Measurements from ENCODE around the gene FILIP1L. TPM values are rescaled to one million over a fixed set of nuclear protein-coding genes. Genes with fewer than 3 reads are reported as not detected.

FILIP1L gene
- total RNA-seq, 1 experiment from 2014 or later: 0.07 TPM

GRCh38 chr3:99863588-99863987 lies 250.7 kb downstream of the FILIP1L start:
- H3K23me2 ChIP-seq (ENCODE audit: insufficient read length, low read depth, low read length, poor library complexity, severe bottlenecking): no peaks in the 10 kb centered on the region
- H3K36me3 Mint-ChIP-seq (ENCODE audit: insufficient read depth in 1 of 3, low read depth in 3 of 3): peaks cover 6 to 9% (median 8%) of the 10 kb centered on the region in 3 experiments; a peak in 6 of 7 replicates
- H3K79me2 ChIP-seq (ENCODE audit: insufficient read depth, low read length): no peaks in the 10 kb centered on the region
- peaks cover 29% of the 10 kb centered on the region for H3K27me3 Mint-ChIP-seq (ENCODE audit: low read depth)
- no peak overlapping the region for H2AK5ac ChIP-seq (ENCODE audit: insufficient read length, low read length)
- H3K56ac ChIP-seq (ENCODE audit: insufficient read length, low read depth, low read length): no peak overlapping the region
- H3K9me3 ChIP-seq (ENCODE audit: control insufficient read depth, low read depth, low read length): no peaks in the 10 kb centered on the region
- H2BK20ac ChIP-seq (ENCODE audit: low read depth, low read length, poor library complexity, severe bottlenecking): no peak overlapping the region
- H3K14ac ChIP-seq (ENCODE audit: insufficient read depth, low read length): no peak overlapping the region
- H3K27me3 ChIP-seq (ENCODE audit: insufficient read depth, low read length): no peaks in the 10 kb centered on the region; the same call in 1 of the 2 replicates
- no peaks in the 10 kb centered on the region for H4K20me1 ChIP-seq (ENCODE audit: control insufficient read depth, insufficient read depth, insufficient read length)
- no peak for DNase-seq
- H3T11ph ChIP-seq (ENCODE audit: low read length): no peak overlapping the region
- no peak overlapping the region for H3K9ac ChIP-seq (ENCODE audit: extremely low read depth, insufficient read length, low read length)
- WGBS (ENCODE audit: extremely low coverage, insufficient read length, low lambda C conversion rate): no CpG with 5 or more reads among the region's 2 CpGs
- H3K27ac ChIP-seq (ENCODE audit: insufficient read length, low read depth, low read length): no peak overlapping the region
- H2BK15ac ChIP-seq (ENCODE audit: low read depth, low read length): no peak overlapping the region
- no peak overlapping the region for H4K8ac ChIP-seq (replicated peaks; ENCODE audit: insufficient read length, low read depth, low read length)
- H4K5ac ChIP-seq (ENCODE audit: insufficient read length, low read depth, low read length): no peak overlapping the region
- H3K18ac ChIP-seq (ENCODE audit: insufficient read length, low read depth, low read length): no peak overlapping the region
- no peak overlapping the region for H3K4me2 ChIP-seq (ENCODE audit: insufficient read depth, insufficient read length, low read length)
- H3K23ac ChIP-seq (ENCODE audit: insufficient read length, low read depth, low read length): no peak overlapping the region
- no peaks in the 10 kb centered on the region for H3K79me1 ChIP-seq (ENCODE audit: insufficient read depth, low read depth, low read length, poor library complexity, severe bottlenecking)
- peaks cover 3% of the 10 kb centered on the region; the same call in 1 of the 2 replicates for H3K4me1 ChIP-seq (ENCODE audit: insufficient read depth, low read length)
- H4K91ac ChIP-seq (ENCODE audit: insufficient read length, low read depth, low read length): no peak overlapping the region
- no peak overlapping the region for H3K27ac Mint-ChIP-seq
- H2BK12ac ChIP-seq (ENCODE audit: insufficient read length, low read depth, low read length): no peak overlapping the region
- H3K9me3 Mint-ChIP-seq: peaks cover 0 to 3% of the 10 kb centered on the region in 2 experiments; a peak in 2 of 5 replicates
- no peak overlapping the region for H2BK120ac ChIP-seq (ENCODE audit: low read depth, low read length, poor library complexity, severe bottlenecking)
- no peak overlapping the region for H3K4ac ChIP-seq (ENCODE audit: low read depth, low read length)
- TF ChIP-seq, protein P1, sequence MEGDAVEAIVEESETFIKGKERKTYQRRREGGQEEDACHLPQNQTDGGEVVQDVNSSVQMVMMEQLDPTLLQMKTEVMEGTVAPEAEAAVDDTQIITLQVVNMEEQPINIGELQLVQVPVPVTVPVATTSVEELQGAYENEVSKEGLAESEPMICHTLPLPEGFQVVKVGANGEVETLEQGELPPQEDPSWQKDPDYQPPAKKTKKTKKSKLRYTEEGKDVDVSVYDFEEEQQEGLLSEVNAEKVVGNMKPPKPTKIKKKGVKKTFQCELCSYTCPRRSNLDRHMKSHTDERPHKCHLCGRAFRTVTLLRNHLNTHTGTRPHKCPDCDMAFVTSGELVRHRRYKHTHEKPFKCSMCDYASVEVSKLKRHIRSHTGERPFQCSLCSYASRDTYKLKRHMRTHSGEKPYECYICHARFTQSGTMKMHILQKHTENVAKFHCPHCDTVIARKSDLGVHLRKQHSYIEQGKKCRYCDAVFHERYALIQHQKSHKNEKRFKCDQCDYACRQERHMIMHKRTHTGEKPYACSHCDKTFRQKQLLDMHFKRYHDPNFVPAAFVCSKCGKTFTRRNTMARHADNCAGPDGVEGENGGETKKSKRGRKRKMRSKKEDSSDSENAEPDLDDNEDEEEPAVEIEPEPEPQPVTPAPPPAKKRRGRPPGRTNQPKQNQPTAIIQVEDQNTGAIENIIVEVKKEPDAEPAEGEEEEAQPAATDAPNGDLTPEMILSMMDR (conservative IDR thresholded peaks at IDR 0.05): no peak
- peaks cover 9 to 12% of the 10 kb centered on the region in 2 experiments for H3K4me1 Mint-ChIP-seq
- no peak overlapping the region for H2BK5ac ChIP-seq (ENCODE audit: insufficient read length, low read length)
- no peak overlapping the region for H2AFZ ChIP-seq (ENCODE audit: low read length)
- H3K4me3 Mint-ChIP-seq: no peak overlapping the region
